SK-N-SH (cell line): ENCODE measurements around the gene KRT71. TPM values are rescaled to one million over a fixed set of nuclear protein-coding genes. Genes with fewer than 3 reads are reported as not detected.

Experiments
- CTCF ChIA-PET: fragments of 300-600, 350-600 bp; formaldehyde crosslinking; extraction: SDS; loops from one replicate; lab custom pipeline; 2021; lab: Yijun Ruan, JAX
- POLR2A ChIA-PET: fragments of 350-600 bp; sonication (Branson Sonifier 250); formaldehyde crosslinking; extraction: SDS; loops from one replicate; lab custom pipeline; 2020; ENCODE audit warnings: antibody characterized with exemption, inconsistent platforms; lab: Yijun Ruan, JAX
- DNase-seq: peaks from one replicate; pipeline ENCODE4 v3.0.0; 2012
- H2AFZ ChIP-seq: fragments of 200-600 bp; sonication (generic); 2 replicates; pipeline ENCODE4 v1.8.1; 2016; ENCODE audit warnings: antibody characterized with exemption, mild to moderate bottlenecking, low read depth
- H3F3A ChIP-seq: fragments of 200-600 bp; sonication (generic); replicated peaks from 2 replicates; pipeline ENCODE3; 2016; ENCODE audit warnings: antibody characterized with exemption, mild to moderate bottlenecking; ENCODE audit not compliant: insufficient read depth
- H3K27ac ChIP-seq, 2 experiments: fragments of 200-500 bp in 1 of 2; fragments of 200-600 bp in 1 of 2; sonication (Bioruptor generic) in 1 of 2; sonication (generic), shearing (Covaris generic) in 1 of 2; 2 replicates each; pipeline versions ENCODE4 v1.5.1 to v1.6.1; 2014 to 2016; ENCODE audit warnings: low read depth in 2 of 2, inconsistent platforms in 1 of 2, low read length in 1 of 2, mild to moderate bottlenecking in 1 of 2, mixed read lengths in 1 of 2
- H3K27me3 ChIP-seq: fragments of 200-600 bp; sonication (generic), shearing (Covaris generic); 2 replicates; pipeline ENCODE4 v1.6.1; 2016; ENCODE audit warnings: mixed run types; ENCODE audit not compliant: insufficient read depth
- H3K36me3 ChIP-seq, 2 experiments: fragments of 200-500 bp in 1 of 2; fragments of 200-600 bp in 1 of 2; sonication (Bioruptor generic) in 1 of 2; sonication (generic) in 1 of 2; replicated peaks in 1 of 2; 2 replicates each; pipeline versions ENCODE3 to v1.5.1; 2014 to 2016; ENCODE audit warnings: low read length in 1 of 2, mild to moderate bottlenecking in 1 of 2; ENCODE audit not compliant: insufficient read depth in 2 of 2, control insufficient read depth in 1 of 2
- H3K4me1 ChIP-seq, 2 experiments: fragments of 200-500 bp in 1 of 2; fragments of 200-600 bp in 1 of 2; sonication (Bioruptor generic) in 1 of 2; sonication (generic), shearing (Covaris generic) in 1 of 2; 2 replicates each; pipeline versions ENCODE4 v1.5.1 to v1.6.1; 2014 to 2016; ENCODE audit warnings: low read depth in 1 of 2, low read length in 1 of 2, mixed run types in 1 of 2; ENCODE audit not compliant: insufficient read depth in 2 of 2, control insufficient read depth in 1 of 2
- H3K4me2 ChIP-seq: fragments of 200-600 bp; sonication (generic), shearing (Covaris generic); 2 replicates; pipeline ENCODE4 v1.6.1; 2017; ENCODE audit warnings: mixed run types
- H3K4me3 ChIP-seq, 2 experiments: fragments of 200-500 bp in 1 of 2; fragments of 200-600 bp in 1 of 2; sonication (Bioruptor generic) in 1 of 2; sonication (generic), shearing (Covaris generic) in 1 of 2; 2 replicates each; pipeline versions ENCODE4 v1.5.1 to v1.8.1; 2014 to 2016; ENCODE audit warnings: low read depth in 2 of 2, inconsistent platforms in 1 of 2, low read length in 1 of 2, mild to moderate bottlenecking in 1 of 2, mixed read lengths in 1 of 2, moderate library complexity in 1 of 2
- H3K79me2 ChIP-seq: fragments of 200-600 bp; sonication (generic); 2 replicates; pipeline ENCODE4 v1.8.1; 2017; ENCODE audit warnings: mild to moderate bottlenecking; ENCODE audit not compliant: insufficient read depth
- H3K9ac ChIP-seq: fragments of 200-600 bp; sonication (generic); 2 replicates; pipeline ENCODE4 v1.6.1; 2017; ENCODE audit warnings: mixed run types
- H3K9me2 ChIP-seq: fragments of 200-600 bp; sonication (generic); 2 replicates; pipeline ENCODE4 v1.6.1; 2017; ENCODE audit warnings: mixed run types
- H3K9me3 ChIP-seq: fragments of 200-600 bp; sonication (generic); 2 replicates; pipeline ENCODE4 v1.6.1; 2017; ENCODE audit warnings: mixed run types, mild to moderate bottlenecking, moderate library complexity
- H4K20me1 ChIP-seq: fragments of 200-600 bp; sonication (generic); 2 replicates; pipeline ENCODE4 v1.6.1; 2017; ENCODE audit warnings: mild to moderate bottlenecking, mixed run types; ENCODE audit not compliant: insufficient read depth
- CTCF ChIP-seq: fragments of 200-600 bp; sonication (generic); IDR thresholded peaks from 2 replicates; pipeline ENCODE4 v1.6.1; 2017; ENCODE audit warnings: antibody characterized with exemption, mild to moderate bottlenecking, moderate library complexity
- EP300 ChIP-seq, 2 experiments: IDR thresholded peaks; 2 replicates each; pipeline versions ENCODE4 v1.4.0 to v1.6.1; 2012; ENCODE audit warnings: borderline replicate concordance in 1 of 2, low read depth in 1 of 2, low read length in 1 of 2
- FOXM1 ChIP-seq: IDR thresholded peaks from 2 replicates; pipeline ENCODE4 v1.4.0; 2012; ENCODE audit warnings: low read depth, mild to moderate bottlenecking
- IRF3 ChIP-seq: fragments of 150-350 bp; IDR thresholded peaks from 2 replicates; pipeline ENCODE4 v1.6.1; 2016; ENCODE audit warnings: mild to moderate bottlenecking, low read depth, low read length
- MEF2A ChIP-seq: IDR thresholded peaks from 2 replicates; pipeline ENCODE4 v1.4.0; 2012; ENCODE audit warnings: low read depth, borderline replicate concordance
- RCOR1 ChIP-seq: fragments of 150-350 bp; IDR thresholded peaks from 2 replicates; pipeline ENCODE4 v1.6.1; 2017; ENCODE audit warnings: antibody characterized with exemption, low read length
- TAF1 ChIP-seq: IDR thresholded peaks from 2 replicates; pipeline ENCODE4 v1.6.1; 2012; ENCODE audit warnings: low read depth, mild to moderate bottlenecking, low read length, moderate library complexity, borderline replicate concordance
- WGBS: methylation state at CpG from one replicate; pipeline ENCODE4 v1.1.6; 2017; ENCODE audit warnings: low lambda C conversion rate; 5-methylcytosine and 5-hydroxymethylcytosine counted together
- polyA plus RNA-seq, 3 experiments: library from polyadenylated mRNA; depleted of rRNA; stranded (reverse); fragments of >200 nt; gene quantifications; 2 replicates each; pipeline ENCODE4 v1.2.3, GENCODE V29; 2012
- TF ChIP-seq, protein P1 (sequence below): fragments of 150-350 bp; IDR thresholded peaks from 2 replicates; pipeline ENCODE4 v1.6.1; 2017; ENCODE audit warnings: antibody characterized with exemption, low read length, low read depth, borderline replicate concordance

The KRT71 gene
- polyA plus RNA-seq, 1 of the 3 experiments (the other 2 are of a cell fraction) = not detected

- no peaks in the 10 kb centered on the region for H3K36me3 ChIP-seq
- H3K4me1 ChIP-seq = no peaks in the 10 kb centered on the region; a peak in 1 of 4 replicates
- no peaks in the 10 kb centered on the region for H3F3A ChIP-seq
- H3K9me3 ChIP-seq = no peaks in the 10 kb centered on the region
- H3K27ac ChIP-seq = no peak overlapping the region
- no peak overlapping the region for H2AFZ ChIP-seq
- DNase-seq = no peak
- no peaks in the 10 kb centered on the region for H4K20me1 ChIP-seq
- ChIA-PET CTCF (interaction anchor here (0.7 to 0.8 kb wide), 2 partner anchors 59 to 481 kb away, joined by 3 read pairs; no protein-coding TSS in a partner anchor), POLR2A (no interaction called here)
- H3K9ac ChIP-seq = no peak overlapping the region
- peaks cover 33% of the 10 kb centered on the region; the same call in 1 of the 2 replicates for H3K27me3 ChIP-seq
- TF ChIP-seq EP300 (IDR thresholded peaks at IDR 0.05; ENCODE audit: borderline replicate concordance in 1 of 2, low read depth in 1 of 2, low read length in 1 of 2) (no peak), MEF2A (no peak), RCOR1 (no peak)
- 17% methylated on average over 4 of the region's 4 CpGs for WGBS
- H3K4me3 ChIP-seq = no peak overlapping the region
- no peaks in the 10 kb centered on the region for H3K79me2 ChIP-seq
- H3K4me2 ChIP-seq = no peak overlapping the region
- H3K9me2 ChIP-seq = no peaks in the 10 kb centered on the region
Observed at GRCh38 chr12:52496590-52497071, 56.3 kb downstream of the KRT71 start.

DNA sequence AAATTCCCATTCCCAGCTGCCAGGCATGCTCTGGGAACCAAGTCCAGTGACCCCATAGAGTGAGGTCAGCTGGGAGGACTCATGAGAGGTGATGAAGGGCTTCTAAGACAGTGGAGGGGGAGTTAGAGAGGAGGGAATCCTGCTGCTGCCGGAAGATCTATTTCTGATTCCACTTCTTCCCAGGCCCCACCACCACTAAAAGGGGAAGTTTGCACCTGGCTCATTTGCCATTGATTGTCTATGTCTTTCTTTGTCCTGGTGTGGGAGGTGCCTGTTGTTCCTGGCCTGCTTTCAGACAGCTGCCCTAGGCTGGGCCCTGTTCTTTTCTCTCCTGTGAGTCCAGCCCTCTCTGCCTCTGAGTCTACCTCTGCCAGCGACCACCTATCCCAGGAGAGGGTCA lies 56.9 kb downstream of the KRT71 start:
- ChIA-PET CTCF (interaction anchor here (1.4 kb wide), 1 partner anchor 340 kb away, joined by 3 read pairs; no protein-coding TSS in a partner anchor), POLR2A (no interaction called here)
- TF ChIP-seq CTCF = no peak
- no peak for TF ChIP-seq MEF2A
- TF ChIP-seq TAF1 = no peak
- no peak for TF ChIP-seq FOXM1
- TF ChIP-seq, protein P1, sequence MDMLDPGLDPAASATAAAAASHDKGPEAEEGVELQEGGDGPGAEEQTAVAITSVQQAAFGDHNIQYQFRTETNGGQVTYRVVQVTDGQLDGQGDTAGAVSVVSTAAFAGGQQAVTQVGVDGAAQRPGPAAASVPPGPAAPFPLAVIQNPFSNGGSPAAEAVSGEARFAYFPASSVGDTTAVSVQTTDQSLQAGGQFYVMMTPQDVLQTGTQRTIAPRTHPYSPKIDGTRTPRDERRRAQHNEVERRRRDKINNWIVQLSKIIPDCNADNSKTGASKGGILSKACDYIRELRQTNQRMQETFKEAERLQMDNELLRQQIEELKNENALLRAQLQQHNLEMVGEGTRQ = no peak
- TF ChIP-seq IRF3 = no peak
- WGBS = 14% methylated on average over 2 of the region's 2 CpGs
- Histone ChIP-seq H3K4me2 (no peak overlapping the region), H3K4me1 (no peaks in the 10 kb centered on the region; a peak in 1 of 4 replicates), H3K27ac (no peak overlapping the region), H3K9me2 (no peaks in the 10 kb centered on the region), H3K27me3 (peaks cover 38% of the 10 kb centered on the region; the same call in 1 of the 2 replicates), H2AFZ (no peak overlapping the region), H3K9me3 (no peaks in the 10 kb centered on the region), H3K4me3 (no peak overlapping the region), H3F3A (no peaks in the 10 kb centered on the region), H3K9ac (no peak overlapping the region), H3K36me3 (no peaks in the 10 kb centered on the region), H3K79me2 (no peaks in the 10 kb centered on the region), H4K20me1 (no peaks in the 10 kb centered on the region)
- no peak for DNase-seq
